ENCODE data around the gene BRD1.

Gene BRD1

GRCh38 chr22:49779853-49780697 is 47.6 kb downstream of the BRD1 start:
- intact Hi-C loops (cut with DNase I; ENCODE audit: low total_unique reads) = no loop called here
- Histone ChIP-seq H3K36me3 (peaks cover 50 to 85% (median 69%) of the 10 kb centered on the region in 3 donors), H3K4me3 (no peak overlapping the region), H3K4me1 (peaks cover 0 to 3% (median 0%) of the 10 kb centered on the region in 4 donors), H3K27me3 (no peaks in the 10 kb centered on the region), H3K9me3 (no peaks in the 10 kb centered on the region), H3K27ac (no peak overlapping the region)
- TF ChIP-seq, protein P1, sequence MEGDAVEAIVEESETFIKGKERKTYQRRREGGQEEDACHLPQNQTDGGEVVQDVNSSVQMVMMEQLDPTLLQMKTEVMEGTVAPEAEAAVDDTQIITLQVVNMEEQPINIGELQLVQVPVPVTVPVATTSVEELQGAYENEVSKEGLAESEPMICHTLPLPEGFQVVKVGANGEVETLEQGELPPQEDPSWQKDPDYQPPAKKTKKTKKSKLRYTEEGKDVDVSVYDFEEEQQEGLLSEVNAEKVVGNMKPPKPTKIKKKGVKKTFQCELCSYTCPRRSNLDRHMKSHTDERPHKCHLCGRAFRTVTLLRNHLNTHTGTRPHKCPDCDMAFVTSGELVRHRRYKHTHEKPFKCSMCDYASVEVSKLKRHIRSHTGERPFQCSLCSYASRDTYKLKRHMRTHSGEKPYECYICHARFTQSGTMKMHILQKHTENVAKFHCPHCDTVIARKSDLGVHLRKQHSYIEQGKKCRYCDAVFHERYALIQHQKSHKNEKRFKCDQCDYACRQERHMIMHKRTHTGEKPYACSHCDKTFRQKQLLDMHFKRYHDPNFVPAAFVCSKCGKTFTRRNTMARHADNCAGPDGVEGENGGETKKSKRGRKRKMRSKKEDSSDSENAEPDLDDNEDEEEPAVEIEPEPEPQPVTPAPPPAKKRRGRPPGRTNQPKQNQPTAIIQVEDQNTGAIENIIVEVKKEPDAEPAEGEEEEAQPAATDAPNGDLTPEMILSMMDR (IDR thresholded peaks at IDR 0.05) = no peak
- DNase-seq = no peak

DNA sequence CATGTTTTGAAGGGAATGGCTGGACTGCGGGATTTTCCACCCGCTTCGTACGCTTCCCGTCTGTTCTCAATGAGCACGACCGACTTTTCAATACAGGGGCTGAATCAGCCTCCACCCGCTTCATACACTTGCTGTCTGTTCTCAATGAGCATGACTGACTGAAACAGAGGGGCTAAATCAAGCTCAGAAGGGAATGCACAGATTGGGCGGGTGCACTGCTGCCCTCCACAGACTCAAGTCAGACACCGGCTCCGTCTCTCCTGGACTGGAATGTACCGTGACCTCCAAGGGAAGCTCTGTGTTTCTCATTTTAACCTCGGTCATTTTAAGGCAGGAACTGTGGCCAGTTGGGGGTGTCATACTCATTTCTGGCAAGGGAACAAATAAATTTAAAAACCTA is 48.5 kb downstream of the BRD1 start:
- Histone ChIP-seq H3K4me1 (peaks cover 0 to 3% (median 0%) of the 10 kb centered on the region in 4 donors), H3K27me3 (no peaks in the 10 kb centered on the region), H3K36me3 (peaks cover 58 to 85% (median 69%) of the 10 kb centered on the region in 3 donors), H3K9me3 (no peaks in the 10 kb centered on the region), H3K4me3 (no peak overlapping the region), H3K27ac (no peak overlapping the region)
- TF ChIP-seq, protein P1 (IDR thresholded peaks at IDR 0.05) = no peak
- no peak for DNase-seq
- intact Hi-C loops (cut with DNase I; ENCODE audit: low total_unique reads) = no loop called here

- Histone ChIP-seq H3K9me3 (no peaks in the 10 kb centered on the region), H3K27me3 (no peaks in the 10 kb centered on the region), H3K4me3 (no peak overlapping the region), H3K4me1 (peaks cover 0 to 3% (median 0%) of the 10 kb centered on the region in 4 donors), H3K27ac (no peak overlapping the region), H3K36me3 (peaks cover 60 to 85% (median 69%) of the 10 kb centered on the region in 3 donors)
- intact Hi-C loops (cut with DNase I; ENCODE audit: low total_unique reads) = no loop called here
- DNase-seq = no peak
- TF ChIP-seq, protein P1 (IDR thresholded peaks at IDR 0.05) = no peak
Observed at GRCh38 chr22:49777569-49778249, 50.0 kb downstream of the BRD1 start.

DNA sequence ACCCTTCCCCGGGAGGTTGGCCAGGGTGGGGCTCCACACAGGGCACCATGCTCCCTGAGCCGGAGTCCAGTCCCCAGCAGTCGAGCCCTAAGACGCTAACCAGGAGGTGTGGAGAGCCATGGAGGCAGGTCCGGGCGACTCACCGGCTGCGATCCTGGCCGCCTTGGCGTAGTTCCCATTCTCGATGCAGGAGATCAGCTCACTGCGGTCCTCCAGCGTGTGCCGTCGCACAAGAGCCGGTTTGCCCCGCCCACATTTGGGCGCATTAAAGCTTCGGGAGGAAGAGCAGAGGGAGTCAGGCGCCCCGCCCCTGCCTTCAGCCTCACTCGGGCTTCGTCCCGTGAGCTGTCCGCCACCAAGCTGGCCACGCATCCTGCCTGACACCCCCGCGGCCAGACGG is 50.8 kb downstream of the BRD1 start:
- peaks cover 0 to 3% (median 0%) of the 10 kb centered on the region in 4 donors for H3K4me1 ChIP-seq
- H3K9me3 ChIP-seq = no peaks in the 10 kb centered on the region
- no peak overlapping the region for H3K27ac ChIP-seq
- intact Hi-C loops (cut with DNase I; ENCODE audit: low total_unique reads) = no loop called here
- no peaks in the 10 kb centered on the region for H3K27me3 ChIP-seq
- TF ChIP-seq, protein P1 (IDR thresholded peaks at IDR 0.05) = no peak
- no peak overlapping the region for H3K4me3 ChIP-seq
- no peak for DNase-seq
- H3K36me3 ChIP-seq = peaks cover 60 to 88% (median 71%) of the 10 kb centered on the region in 3 donors

DNA sequence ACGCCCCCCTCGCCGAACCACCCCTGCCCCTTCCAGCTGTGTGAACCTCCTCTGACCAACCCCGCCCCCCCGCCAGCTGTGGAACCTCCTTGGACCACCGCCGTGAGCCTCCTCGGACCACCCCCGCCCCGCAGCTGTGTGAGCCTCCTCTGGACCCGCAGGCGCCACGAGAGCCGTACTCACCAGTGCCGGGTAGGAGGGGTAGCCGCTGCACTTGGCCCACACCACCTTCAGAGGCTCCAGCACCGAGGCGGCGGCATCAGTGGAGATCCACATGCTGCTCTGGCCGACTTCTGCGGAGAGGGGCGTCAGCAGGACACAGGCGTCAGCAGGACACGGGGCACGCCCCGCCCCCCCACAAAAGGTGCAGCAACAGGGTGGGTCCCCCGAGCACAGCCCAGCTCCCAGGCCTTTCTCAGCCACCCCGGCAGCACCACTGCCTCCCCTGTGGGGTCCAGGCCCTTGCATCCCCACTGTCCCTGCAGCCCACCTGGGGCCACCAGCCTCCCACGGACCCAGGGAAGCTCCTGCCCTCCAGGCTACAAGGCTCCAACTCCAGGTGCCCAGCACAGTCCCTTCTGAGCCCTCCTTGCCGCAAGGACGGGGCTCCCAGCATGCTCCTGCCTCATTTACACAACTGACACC is 51.7 kb downstream of the BRD1 start:
- Histone ChIP-seq H3K4me3 (no peak overlapping the region), H3K9me3 (no peaks in the 10 kb centered on the region), H3K27ac (no peak overlapping the region), H3K4me1 (peaks cover 0 to 3% (median 0%) of the 10 kb centered on the region in 4 donors), H3K27me3 (no peaks in the 10 kb centered on the region), H3K36me3 (peaks cover 55 to 87% (median 67%) of the 10 kb centered on the region in 3 donors)
- no peak for DNase-seq
- intact Hi-C loops (cut with DNase I; ENCODE audit: low total_unique reads) = no loop called here
- TF ChIP-seq, protein P1 (IDR thresholded peaks at IDR 0.05) = no peak
